Kidney glomerular epithelial cell (primary cell): ENCODE data around the gene HLA-DMB.
A peak's percentile ranks its signal among the peaks of the same experiment; 100 is the strongest.

Experiments
- DNase-seq: peaks from one replicate; lab custom pipeline; 2025; lab: John Stamatoyannopoulos, UW

HLA-DMB gene

GRCh38 chr6:32940656-32941213 is at the start of gene HLA-DMB:
HLA-DMB (minus strand) TSS chr6:32941028; CDS start chr6:32940807, 221 bp downstream.
- peak; percentile 71 for DNase-seq

- no peak for DNase-seq
Measured at GRCh38 chr6:32989368-32989767, 48.5 kb upstream of the HLA-DMB start.

- peak; percentile 75 for DNase-seq
Measured at GRCh38 chr6:32984622-32985389, 44.0 kb upstream of the HLA-DMB start.

GRCh38 chr6:32983964-32984621 is 43.3 kb upstream of the HLA-DMB start:
- no peak for DNase-seq

- no peak for DNase-seq
Measured at GRCh38 chr6:32983493-32983848, 42.6 kb upstream of the HLA-DMB start.

- no peak for DNase-seq
Measured at GRCh38 chr6:32982702-32983492, 42.1 kb upstream of the HLA-DMB start.

- no peak for DNase-seq
Measured at GRCh38 chr6:32982084-32982701, 41.4 kb upstream of the HLA-DMB start.

- peak; percentile 10 for DNase-seq
Measured at GRCh38 chr6:32980488-32981038, 39.7 kb upstream of the HLA-DMB start.

- no peak for DNase-seq
Measured at GRCh38 chr6:32979720-32980487, 39.1 kb upstream of the HLA-DMB start.

GRCh38 chr6:32977953-32978324 is 37.1 kb upstream of the HLA-DMB start:
- DNase-seq = no peak

GRCh38 chr6:32977272-32977952 is 36.6 kb upstream of the HLA-DMB start:
- no peak for DNase-seq

- no peak for DNase-seq
Measured at GRCh38 chr6:32976334-32977069, 35.7 kb upstream of the HLA-DMB start.

GRCh38 chr6:32975886-32976285 is 35.1 kb upstream of the HLA-DMB start:
- no peak for DNase-seq

- no peak for DNase-seq
Measured at GRCh38 chr6:32974541-32975308, 33.9 kb upstream of the HLA-DMB start.

- DNase-seq = peak; percentile 43
Measured at GRCh38 chr6:32974016-32974333, 33.1 kb upstream of the HLA-DMB start.

- peak; percentile 8 for DNase-seq
Measured at GRCh38 chr6:32973144-32974015, 32.6 kb upstream of the HLA-DMB start.

GRCh38 chr6:32972353-32973143 is 31.7 kb upstream of the HLA-DMB start:
- DNase-seq = peak; percentile 63
